ENCODE measurements around the gene TBPL2.

Gene TBPL2

GRCh38 chr14:55372825-55373224 lies 67.6 kb downstream of the TBPL2 start:
- in situ Hi-C loops (cut with MboI; ENCODE audit: low sequenced_read_pairs) = no loop called here

GRCh38 chr14:55372423-55372822 lies 68.0 kb downstream of the TBPL2 start:
- in situ Hi-C loops (cut with MboI; ENCODE audit: low sequenced_read_pairs) = no loop called here

- in situ Hi-C loops (cut with MboI; ENCODE audit: low sequenced_read_pairs) = no loop called here
These were observed 69.4 kb downstream of the TBPL2 start for GRCh38 chr14:55370883-55371455.

GRCh38 chr14:55366271-55366670 lies 74.1 kb downstream of the TBPL2 start:
- in situ Hi-C loops (cut with MboI; ENCODE audit: low sequenced_read_pairs) = no loop called here
